GM23248 (cell line): ENCODE measurements around the gene STAG3. TPM values are rescaled to one million over a fixed set of nuclear protein-coding genes. Genes with fewer than 3 reads are reported as not detected.
A peak's percentile ranks its signal among the peaks of the same experiment; 100 is the strongest.

ENCODE experiments used
- DNase-seq: peaks from one replicate; pipeline ENCODE4 v3.0.0-alpha.2; 2015
- H2AFZ ChIP-seq: fragments of 200-600 bp; sonication (generic); 2 replicates; pipeline ENCODE4 v1.6.1; 2016; ENCODE audit warnings: antibody characterized with exemption
- H3F3A ChIP-seq: fragments of 200-600 bp; sonication (generic); 2 replicates; pipeline ENCODE4 v1.6.1; 2016; ENCODE audit warnings: mild to moderate bottlenecking, antibody characterized with exemption, mixed run types; ENCODE audit not compliant: insufficient read depth
- H3K27ac ChIP-seq: fragments of 200-600 bp; sonication (generic); 2 replicates; pipeline ENCODE4 v1.5.1; 2016; ENCODE audit warnings: mild to moderate bottlenecking
- H3K27me3 ChIP-seq: fragments of 200-600 bp; sonication (generic); replicated peaks from 2 replicates; pipeline ENCODE4 v1.6.1; 2016; ENCODE audit warnings: mild to moderate bottlenecking; ENCODE audit not compliant: insufficient read depth
- H3K36me3 ChIP-seq: fragments of 200-600 bp; sonication (generic); 2 replicates; pipeline ENCODE4 v1.6.1; 2016; ENCODE audit warnings: low read depth, mild to moderate bottlenecking
- H3K4me1 ChIP-seq: fragments of 200-600 bp; sonication (generic); 2 replicates; pipeline ENCODE4 v1.6.1; 2016; ENCODE audit warnings: mild to moderate bottlenecking; ENCODE audit not compliant: insufficient read depth
- H3K4me2 ChIP-seq: fragments of 200-600 bp; sonication (generic); one replicate; pipeline ENCODE4 v1.6.1; 2016; ENCODE audit warnings: mild to moderate bottlenecking; ENCODE audit not compliant: unreplicated experiment
- H3K4me3 ChIP-seq: fragments of 200-600 bp; sonication (generic); 2 replicates; pipeline ENCODE4 v1.5.1; 2016; ENCODE audit warnings: mild to moderate bottlenecking
- H3K79me2 ChIP-seq: fragments of 200-600 bp; sonication (generic); 2 replicates; pipeline ENCODE4 v1.6.1; 2016; ENCODE audit warnings: mild to moderate bottlenecking; ENCODE audit not compliant: insufficient read depth
- H3K9ac ChIP-seq: fragments of 200-600 bp; sonication (generic); 2 replicates; pipeline ENCODE4 v1.6.1; 2016; ENCODE audit warnings: mild to moderate bottlenecking
- H3K9me2 ChIP-seq: fragments of 200-600 bp; sonication (generic); 2 replicates; pipeline ENCODE4 v1.6.1; 2016; ENCODE audit warnings: mixed run types, mild to moderate bottlenecking, moderate library complexity; ENCODE audit not compliant: insufficient read depth
- H3K9me3 ChIP-seq: fragments of 200-600 bp; sonication (generic); one replicate; pipeline ENCODE4 v1.6.1; 2017; ENCODE audit warnings: low read depth
- H4K20me1 ChIP-seq: fragments of 200-600 bp; sonication (generic); 2 replicates; pipeline ENCODE4 v1.6.0; 2016; ENCODE audit not compliant: insufficient read depth
- EZH2 ChIP-seq: fragments of 200-600 bp; sonication (generic); IDR thresholded peaks from 2 replicates; pipeline ENCODE4 v1.6.1; 2018; ENCODE audit warnings: antibody characterized with exemption, mild to moderate bottlenecking; ENCODE audit not compliant: insufficient read depth, poor library complexity, severe bottlenecking
- EZH2phosphoT487 ChIP-seq: fragments of 200-600 bp; sonication (generic); IDR thresholded peaks from 2 replicates; pipeline ENCODE4 v1.6.1; 2018; ENCODE audit warnings: antibody characterized with exemption, moderate library complexity, mild to moderate bottlenecking, low read depth; ENCODE audit not compliant: insufficient read depth
- WGBS, 2 experiments: methylation state at CpG; one replicate each; pipeline ENCODE4 v1.1.6; 2015 to 2017; ENCODE audit warnings: low lambda C conversion rate in 2 of 2, low coverage in 1 of 2; ENCODE audit errors: missing lambda C conversion rate in 2 of 2; 5-methylcytosine and 5-hydroxymethylcytosine counted together
- in situ Hi-C: fragments of 300-500 bp; cut with MboI; formaldehyde crosslinking; loops from 2 replicates; pipeline ENCODE4 v1.15.0; 2020
- polyA plus RNA-seq: library from polyadenylated mRNA; unstranded; fragments of >200 nt; fragmentation: Nextera tagmentation; extraction: Ambion mirVana; gene quantifications from 2 replicates; pipeline ENCODE4 v1.2.1, GENCODE V29; 2016
- total RNA-seq: library from RNA; depleted of rRNA; stranded (reverse); fragments of >200 nt; shearing (Covaris generic); gene quantifications from 2 replicates; pipeline ENCODE4 v1.2.3, GENCODE V29; 2014

The STAG3 gene
- total and polyA plus RNA-seq, 2 experiments from 2014 or later: 0.65 to 0.97 TPM

- Histone ChIP-seq H3K9me3 (no peaks in the 10 kb centered on the region), H3K4me1 (no peaks in the 10 kb centered on the region), H3K4me2 (no peak overlapping the region), H4K20me1 (no peaks in the 10 kb centered on the region), H3K36me3 (no peaks in the 10 kb centered on the region), H3K9me2 (no peaks in the 10 kb centered on the region), H3K27me3 (peaks cover 10% of the 10 kb centered on the region), H3K4me3 (no peak overlapping the region), H2AFZ (peak overlapping the region; percentile 90; the same call in 1 of the 2 replicates), H3F3A (no peaks in the 10 kb centered on the region), H3K27ac (no peak overlapping the region), H3K79me2 (no peaks in the 10 kb centered on the region), H3K9ac (no peak overlapping the region)
- WGBS, 2 experiments: 66 to 68% methylated on average over 14 of the region's 14 CpGs
- DNase-seq: no peak
- in situ Hi-C loops: no loop called here
- TF ChIP-seq EZH2phosphoT487 (no peak), EZH2 (no peak)
Observed at GRCh38 chr7:100166970-100167911, 10.5 kb upstream of the STAG3 start.

- Histone ChIP-seq H3K9me2 (no peaks in the 10 kb centered on the region), H3K79me2 (no peaks in the 10 kb centered on the region), H3K4me1 (no peaks in the 10 kb centered on the region), H2AFZ (peak overlapping the region; percentile 90), H3K4me2 (peak overlapping the region; percentile 82), H3K9ac (peak overlapping the region; percentile 35), H4K20me1 (no peaks in the 10 kb centered on the region), H3K36me3 (no peaks in the 10 kb centered on the region), H3K27me3 (peaks cover 11% of the 10 kb centered on the region), H3K9me3 (no peaks in the 10 kb centered on the region), H3K4me3 (peak overlapping the region; percentile 66), H3K27ac (no peak overlapping the region), H3F3A (no peaks in the 10 kb centered on the region)
- peak; percentile 11 for DNase-seq
- in situ Hi-C loops: no loop called here
- TF ChIP-seq EZH2phosphoT487 (no peak), EZH2 (no peak)
- 4 to 5% methylated on average over 11 of the region's 11 CpGs for WGBS, 2 experiments
Observed at GRCh38 chr7:100167912-100168323, 9.8 kb upstream of the STAG3 start.

GRCh38 chr7:100169147-100169850, 8.4 kb upstream of the STAG3 start:
- 85 to 87% methylated on average over 11 of the region's 11 CpGs for WGBS, 2 experiments
- H3F3A ChIP-seq: no peaks in the 10 kb centered on the region
- no peak overlapping the region for H3K27ac ChIP-seq
- H3K4me2 ChIP-seq: no peak overlapping the region
- TF ChIP-seq EZH2: no peak
- TF ChIP-seq EZH2phosphoT487: no peak
- H4K20me1 ChIP-seq: no peaks in the 10 kb centered on the region
- no peaks in the 10 kb centered on the region for H3K9me3 ChIP-seq
- H3K4me1 ChIP-seq: no peaks in the 10 kb centered on the region
- no peaks in the 10 kb centered on the region for H3K79me2 ChIP-seq
- no peaks in the 10 kb centered on the region for H3K9me2 ChIP-seq
- in situ Hi-C loops: no loop called here
- no peak overlapping the region for H3K9ac ChIP-seq
- H3K4me3 ChIP-seq: no peak overlapping the region
- H3K36me3 ChIP-seq: no peaks in the 10 kb centered on the region
- H3K27me3 ChIP-seq: peaks cover 11% of the 10 kb centered on the region
- peak overlapping the region; percentile 90; the same call in 1 of the 2 replicates for H2AFZ ChIP-seq
- no peak for DNase-seq

GRCh38 chr7:100170101-100170897, 7.4 kb upstream of the STAG3 start:
- Histone ChIP-seq H3K4me2 (no peak overlapping the region), H3F3A (no peaks in the 10 kb centered on the region), H2AFZ (no peak overlapping the region), H3K9ac (no peak overlapping the region), H3K4me1 (no peaks in the 10 kb centered on the region), H3K36me3 (no peaks in the 10 kb centered on the region), H3K79me2 (no peaks in the 10 kb centered on the region), H3K9me3 (no peaks in the 10 kb centered on the region), H3K9me2 (no peaks in the 10 kb centered on the region), H3K4me3 (no peak overlapping the region), H4K20me1 (no peaks in the 10 kb centered on the region), H3K27ac (no peak overlapping the region), H3K27me3 (peaks cover 11% of the 10 kb centered on the region)
- in situ Hi-C loops: no loop called here
- DNase-seq: no peak
- no peak for TF ChIP-seq EZH2
- no peak for TF ChIP-seq EZH2phosphoT487
- WGBS, 2 experiments: 84 to 86% methylated on average over 11 of the region's 11 CpGs
